ENCODE results near the gene YAF2. TPM values are rescaled to one million over a fixed set of nuclear protein-coding genes. Genes with fewer than 3 reads are reported as not detected.

Gene YAF2
- total and polyA plus RNA-seq, 2 experiments from 2014 or later: 15.3 to 35.5 TPM

DNA sequence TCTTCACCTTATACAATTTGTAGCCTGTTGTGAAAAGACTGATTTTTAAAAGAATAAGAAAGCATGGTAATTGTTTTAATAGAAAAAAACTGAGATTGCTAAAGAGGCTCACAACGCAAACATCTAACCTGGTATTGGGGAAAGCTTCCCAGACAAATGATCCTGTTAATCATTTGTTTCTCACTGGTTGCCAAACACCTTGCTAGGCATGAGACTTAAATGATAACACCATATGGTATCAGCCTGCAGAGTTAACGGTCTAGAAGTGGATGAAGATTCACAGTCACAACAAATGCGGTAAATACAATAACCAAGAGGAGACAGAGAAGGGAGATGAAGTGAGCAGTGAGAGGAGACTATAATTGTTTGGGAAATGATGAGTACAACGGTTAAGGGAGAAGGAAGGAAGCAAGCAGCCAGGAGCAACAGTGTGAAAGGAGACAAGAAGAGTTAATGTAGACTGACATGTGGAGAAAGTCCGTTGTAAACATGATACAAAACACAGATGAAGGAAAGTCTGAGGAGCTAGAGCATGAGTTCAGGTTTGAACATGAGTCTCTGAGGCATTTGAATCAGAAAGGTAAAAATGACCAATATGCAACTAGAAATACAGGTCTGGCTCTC lies 113.2 kb downstream of the YAF2 start:
- Histone ChIP-seq H3K9me2 (replicated peaks; ENCODE audit: insufficient read depth) (no peaks in the 10 kb centered on the region), H3K27me3 (no peaks in the 10 kb centered on the region), H3K27ac (no peak overlapping the region), H2AFZ (no peak overlapping the region), H4K20me1 (ENCODE audit: insufficient read depth, poor library complexity, severe bottlenecking) (peaks cover 5% of the 10 kb centered on the region), H3K9me3 (ENCODE audit: low read depth) (no peaks in the 10 kb centered on the region), H3K36me3 (replicated peaks; ENCODE audit: insufficient read depth, low read depth) (no peaks in the 10 kb centered on the region), H3K4me2 (peak overlapping the region; percentile 21), H3K4me1 (ENCODE audit: insufficient read depth) (peaks cover 9% of the 10 kb centered on the region), H3K79me2 (peaks cover 68% of the 10 kb centered on the region), H3K4me3 (no peak overlapping the region)
- WGBS (ENCODE audit: low lambda C conversion rate, missing lambda C conversion rate): 34% methylated on average over 5 of the region's 5 CpGs
- no peak for DNase-seq (ENCODE audit: low spot score)
- TF ChIP-seq EZH2phosphoT487 (IDR thresholded peaks at IDR 0.05; ENCODE audit: low read depth, severe bottlenecking, unreplicated experiment) (no peak), EZH2 (IDR thresholded peaks at IDR 0.05; ENCODE audit: borderline replicate concordance) (no peak)
- TF ChIP-seq, protein P1, sequence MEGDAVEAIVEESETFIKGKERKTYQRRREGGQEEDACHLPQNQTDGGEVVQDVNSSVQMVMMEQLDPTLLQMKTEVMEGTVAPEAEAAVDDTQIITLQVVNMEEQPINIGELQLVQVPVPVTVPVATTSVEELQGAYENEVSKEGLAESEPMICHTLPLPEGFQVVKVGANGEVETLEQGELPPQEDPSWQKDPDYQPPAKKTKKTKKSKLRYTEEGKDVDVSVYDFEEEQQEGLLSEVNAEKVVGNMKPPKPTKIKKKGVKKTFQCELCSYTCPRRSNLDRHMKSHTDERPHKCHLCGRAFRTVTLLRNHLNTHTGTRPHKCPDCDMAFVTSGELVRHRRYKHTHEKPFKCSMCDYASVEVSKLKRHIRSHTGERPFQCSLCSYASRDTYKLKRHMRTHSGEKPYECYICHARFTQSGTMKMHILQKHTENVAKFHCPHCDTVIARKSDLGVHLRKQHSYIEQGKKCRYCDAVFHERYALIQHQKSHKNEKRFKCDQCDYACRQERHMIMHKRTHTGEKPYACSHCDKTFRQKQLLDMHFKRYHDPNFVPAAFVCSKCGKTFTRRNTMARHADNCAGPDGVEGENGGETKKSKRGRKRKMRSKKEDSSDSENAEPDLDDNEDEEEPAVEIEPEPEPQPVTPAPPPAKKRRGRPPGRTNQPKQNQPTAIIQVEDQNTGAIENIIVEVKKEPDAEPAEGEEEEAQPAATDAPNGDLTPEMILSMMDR (IDR thresholded peaks at IDR 0.05; ENCODE audit: poor library complexity): no peak

GRCh38 chr12:42119085-42119633 lies 118.9 kb downstream of the YAF2 start:
- no peaks in the 10 kb centered on the region for H3K36me3 ChIP-seq (replicated peaks; ENCODE audit: insufficient read depth, low read depth)
- no peaks in the 10 kb centered on the region for H3K27me3 ChIP-seq
- peaks cover 47% of the 10 kb centered on the region for H3K79me2 ChIP-seq
- H4K20me1 ChIP-seq (ENCODE audit: insufficient read depth, poor library complexity, severe bottlenecking): no peaks in the 10 kb centered on the region
- H3K9me3 ChIP-seq (ENCODE audit: low read depth): no peaks in the 10 kb centered on the region
- no peak overlapping the region for H3K4me2 ChIP-seq
- no peak for DNase-seq (ENCODE audit: low spot score)
- no peaks in the 10 kb centered on the region for H3K4me1 ChIP-seq (ENCODE audit: insufficient read depth)
- no peaks in the 10 kb centered on the region for H3K9me2 ChIP-seq (replicated peaks; ENCODE audit: insufficient read depth)
- H3K4me3 ChIP-seq: no peak overlapping the region
- H2AFZ ChIP-seq: no peak overlapping the region
- WGBS (ENCODE audit: low lambda C conversion rate, missing lambda C conversion rate): 70% methylated on average over 2 of the region's 2 CpGs
- H3K27ac ChIP-seq: no peak overlapping the region
- no peak for TF ChIP-seq EZH2phosphoT487 (IDR thresholded peaks at IDR 0.05; ENCODE audit: low read depth, severe bottlenecking, unreplicated experiment)
- TF ChIP-seq, protein P1 (IDR thresholded peaks at IDR 0.05; ENCODE audit: poor library complexity): no peak
- TF ChIP-seq EZH2 (IDR thresholded peaks at IDR 0.05; ENCODE audit: borderline replicate concordance): no peak

- H4K20me1 ChIP-seq (ENCODE audit: insufficient read depth, poor library complexity, severe bottlenecking): no peaks in the 10 kb centered on the region
- TF ChIP-seq, protein P1 (IDR thresholded peaks at IDR 0.05; ENCODE audit: poor library complexity): no peak
- TF ChIP-seq EZH2 (IDR thresholded peaks at IDR 0.05; ENCODE audit: borderline replicate concordance) (no peak), EZH2phosphoT487 (IDR thresholded peaks at IDR 0.05; ENCODE audit: low read depth, severe bottlenecking, unreplicated experiment) (no peak)
- no peak overlapping the region for H2AFZ ChIP-seq
- no peaks in the 10 kb centered on the region for H3K27me3 ChIP-seq
- H3K4me3 ChIP-seq: no peak overlapping the region
- H3K4me1 ChIP-seq (ENCODE audit: insufficient read depth): no peaks in the 10 kb centered on the region
- 93% methylated on average over 5 of the region's 5 CpGs for WGBS (ENCODE audit: low lambda C conversion rate, missing lambda C conversion rate)
- H3K79me2 ChIP-seq: peaks cover 43% of the 10 kb centered on the region
- H3K27ac ChIP-seq: no peak overlapping the region
- no peak for DNase-seq (ENCODE audit: low spot score)
- H3K9me3 ChIP-seq (ENCODE audit: low read depth): no peaks in the 10 kb centered on the region
- H3K36me3 ChIP-seq (replicated peaks; ENCODE audit: insufficient read depth, low read depth): no peaks in the 10 kb centered on the region
- no peak overlapping the region for H3K4me2 ChIP-seq
- no peaks in the 10 kb centered on the region for H3K9me2 ChIP-seq (replicated peaks; ENCODE audit: insufficient read depth)
Observed at GRCh38 chr12:42118136-42118879, 119.7 kb downstream of the YAF2 start.
